OCI-LY3 (cell line): ENCODE measurements around the gene ADTRP.

ENCODE experiments used
- H2AFZ ChIP-seq: fragments of 200-600, 300-600 bp; shearing (Covaris generic); 2 replicates; pipeline ENCODE4 v1.6.0; 2014; ENCODE audit warnings: antibody characterized with exemption, low read depth, low read length
- H3K27ac ChIP-seq: fragments of 200-600, 300-600 bp; sonication (generic); 2 replicates; pipeline ENCODE4 v1.5.1; 2014; ENCODE audit warnings: mild to moderate bottlenecking, low read length, moderate library complexity, mixed read lengths
- H3K27me3 ChIP-seq: fragments of 200-600, 300-600 bp; sonication (generic); 2 replicates; pipeline ENCODE4 v1.6.1; 2014; ENCODE audit warnings: low read depth, low read length, mixed read lengths
- H3K36me3 ChIP-seq: fragments of 200-600, 300-600 bp; sonication (generic); replicated peaks from 2 replicates; pipeline ENCODE3; 2014; ENCODE audit warnings: low read depth, low read length, mixed read lengths
- H3K4me1 ChIP-seq: fragments of 300-600, 200-600 bp; sonication (generic); 2 replicates; pipeline ENCODE4 v1.6.1; 2014; ENCODE audit warnings: low read length, mixed read lengths
- H3K4me2 ChIP-seq: fragments of 200-600, 300-600 bp; sonication (generic); 2 replicates; pipeline ENCODE4 v1.6.1; 2014; ENCODE audit warnings: low read length, mixed read lengths
- H3K4me3 ChIP-seq: fragments of 300-600, 200-600 bp; sonication (generic); 2 replicates; pipeline ENCODE4 v1.5.1; 2014; ENCODE audit warnings: antibody characterized with exemption, mild to moderate bottlenecking, low read length, moderate library complexity
- H3K79me2 ChIP-seq: fragments of 300-600, 200-600 bp; shearing (Covaris generic); 2 replicates; pipeline ENCODE4 v1.6.1; 2014; ENCODE audit warnings: mild to moderate bottlenecking, low read length, mixed read lengths
- H3K9ac ChIP-seq: fragments of 300-600, 200-600 bp; shearing (Covaris generic); 2 replicates; pipeline ENCODE4 v1.6.0; 2014; ENCODE audit warnings: mild to moderate bottlenecking, low read length, moderate library complexity
- H3K9me3 ChIP-seq: fragments of 200-600, 300-600 bp; shearing (Covaris generic); 2 replicates; pipeline ENCODE4 v1.6.1; 2014; ENCODE audit warnings: low read length, mixed read lengths; ENCODE audit not compliant: insufficient read depth
- H4K20me1 ChIP-seq: fragments of 200-600, 300-600 bp; sonication (generic); 2 replicates; pipeline ENCODE4 v1.6.1; 2016; ENCODE audit warnings: low read length, mixed read lengths; ENCODE audit not compliant: insufficient read depth
- CTCF ChIP-seq: fragments of 200-600, 300-600 bp; sonication (generic); IDR thresholded peaks from 2 replicates; pipeline ENCODE4 v1.5.1; 2014; ENCODE audit warnings: antibody characterized with exemption, low read length, low read depth
- EZH2phosphoT487 ChIP-seq: fragments of 200-600 bp; shearing (Covaris generic); IDR thresholded peaks from 2 replicates; pipeline ENCODE4 v1.6.1; 2018; ENCODE audit warnings: antibody characterized with exemption, mixed run types, low read depth

The ADTRP gene

GRCh38 chr6:11764250-11764604 lies 14.4 kb downstream of the ADTRP start:
- Histone ChIP-seq H3K4me3 (no peak overlapping the region), H3K27me3 (no peaks in the 10 kb centered on the region), H3K4me2 (no peak overlapping the region), H4K20me1 (no peaks in the 10 kb centered on the region), H3K4me1 (no peaks in the 10 kb centered on the region), H3K79me2 (no peaks in the 10 kb centered on the region), H3K9me3 (no peaks in the 10 kb centered on the region), H2AFZ (no peak overlapping the region), H3K9ac (no peak overlapping the region), H3K36me3 (no peaks in the 10 kb centered on the region), H3K27ac (no peak overlapping the region)
- TF ChIP-seq EZH2phosphoT487, result no peak
- no peak for TF ChIP-seq CTCF

GRCh38 chr6:11763460-11764249 lies 14.9 kb downstream of the ADTRP start:
- H2AFZ ChIP-seq, result no peak overlapping the region

GRCh38 chr6:11762794-11763459 lies 15.7 kb downstream of the ADTRP start:
- Histone ChIP-seq H3K79me2 (no peaks in the 10 kb centered on the region), H3K9me3 (no peaks in the 10 kb centered on the region), H3K27me3 (no peaks in the 10 kb centered on the region), H3K36me3 (no peaks in the 10 kb centered on the region), H3K4me3 (no peak overlapping the region), H4K20me1 (no peaks in the 10 kb centered on the region), H3K9ac (no peak overlapping the region), H3K27ac (no peak overlapping the region), H3K4me2 (no peak overlapping the region), H3K4me1 (no peaks in the 10 kb centered on the region), H2AFZ (no peak overlapping the region)
- TF ChIP-seq CTCF (no peak), EZH2phosphoT487 (no peak)

More at GRCh38 chr6:11763460-11764249, 14.9 kb downstream of the ADTRP start:
- H4K20me1 ChIP-seq, result no peaks in the 10 kb centered on the region
- no peaks in the 10 kb centered on the region for H3K79me2 ChIP-seq
- H3K4me3 ChIP-seq, result no peak overlapping the region
- no peak overlapping the region for H3K4me2 ChIP-seq
- H3K4me1 ChIP-seq, result no peaks in the 10 kb centered on the region
- no peak overlapping the region for H3K9ac ChIP-seq
- H3K36me3 ChIP-seq, result no peaks in the 10 kb centered on the region
- no peak overlapping the region for H3K27ac ChIP-seq
- no peaks in the 10 kb centered on the region for H3K27me3 ChIP-seq
- no peak for TF ChIP-seq EZH2phosphoT487
- no peak for TF ChIP-seq CTCF
- H3K9me3 ChIP-seq, result no peaks in the 10 kb centered on the region

GRCh38 chr6:11761744-11762620 lies 16.6 kb downstream of the ADTRP start:
- Histone ChIP-seq H3K79me2 (no peaks in the 10 kb centered on the region), H3K4me3 (no peak overlapping the region), H3K9ac (no peak overlapping the region), H3K36me3 (no peaks in the 10 kb centered on the region), H3K9me3 (no peaks in the 10 kb centered on the region), H3K27ac (no peak overlapping the region), H3K4me1 (no peaks in the 10 kb centered on the region), H3K27me3 (no peaks in the 10 kb centered on the region), H2AFZ (no peak overlapping the region), H3K4me2 (no peak overlapping the region), H4K20me1 (no peaks in the 10 kb centered on the region)
- no peak for TF ChIP-seq EZH2phosphoT487
- no peak for TF ChIP-seq CTCF
